SK-N-MC (cell line): ENCODE results near the gene PYCR2.

Experiments used
- EZH2 ChIP-seq: fragments of 200-600 bp; sonication (generic); IDR thresholded peaks from one replicate; pipeline ENCODE4 v1.6.1; 2017; ENCODE audit warnings: antibody characterized with exemption
- POLR2AphosphoS5 ChIP-seq: IDR thresholded peaks from 2 replicates; pipeline ENCODE4 v1.6.1; 2012; ENCODE audit warnings: mild to moderate bottlenecking, low read depth, low read length, borderline replicate concordance

GRCh38 chr1:225962440-225962975 is 38.5 kb upstream of the PYCR2 start:
- TF ChIP-seq POLR2AphosphoS5 (no peak), EZH2 (no peak)
